ENCODE measurements around the gene DOK1.

Gene DOK1

DNA sequence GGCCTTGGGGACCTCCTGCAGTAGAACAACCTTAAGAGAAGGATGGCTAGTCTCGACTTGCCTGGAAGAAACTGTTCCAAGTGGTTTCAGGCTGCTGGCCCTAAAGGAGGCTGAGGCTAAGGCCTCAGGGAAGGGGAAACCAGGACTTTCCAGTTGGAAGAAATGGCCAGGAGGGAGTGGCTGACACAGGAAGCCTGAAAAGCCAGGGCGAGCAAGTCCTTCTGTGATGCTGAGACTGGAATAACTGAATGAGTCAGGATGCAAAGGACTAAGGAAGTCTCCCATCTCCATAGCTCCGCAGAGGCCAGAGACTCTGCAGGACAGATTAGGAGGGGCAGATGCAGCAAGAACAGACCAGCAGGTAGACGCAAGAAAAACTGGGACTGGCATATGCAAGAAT lies 17.4 kb upstream of the DOK1 start:
- Histone ChIP-seq H3K36me3 (ENCODE audit: control insufficient read depth, low read length) (peaks cover 12% of the 10 kb centered on the region), H3K27ac (ENCODE audit: low read depth, low read length) (no peak overlapping the region), H3K9me2 (replicated peaks; ENCODE audit: control insufficient read depth, low read length) (no peaks in the 10 kb centered on the region), H3F3A (ENCODE audit: control insufficient read depth, insufficient read depth) (peaks cover under 1% of the 10 kb centered on the region; the same call in 1 of the 2 replicates), H3K79me2 (ENCODE audit: control insufficient read depth, low read length) (no peaks in the 10 kb centered on the region), H3K4me1 (ENCODE audit: control insufficient read depth, low read length) (0 out of 2 replicates have a peak, but pooled peaks cover 3% of the 10 kb centered on the region), H3K4me2 (ENCODE audit: low read length) (no peak overlapping the region), H3K27me3 (ENCODE audit: control insufficient read depth, low read length) (peaks cover 25% of the 10 kb centered on the region), H4K20me1 (ENCODE audit: control insufficient read depth, insufficient read depth, low read depth, low read length) (no peaks in the 10 kb centered on the region), H3K9me3 (ENCODE audit: control insufficient read depth, insufficient read depth, low read length) (no peaks in the 10 kb centered on the region), H3K4me3 (ENCODE audit: low read length) (no peak overlapping the region)
- TF ChIP-seq CTCF (IDR thresholded peaks at IDR 0.05; ENCODE audit: low read depth, low read length, poor library complexity, severe bottlenecking): no peak
- no peak for TF ChIP-seq EZH2phosphoT487 (IDR thresholded peaks at IDR 0.05; ENCODE audit: borderline replicate concordance, low read length)

DNA sequence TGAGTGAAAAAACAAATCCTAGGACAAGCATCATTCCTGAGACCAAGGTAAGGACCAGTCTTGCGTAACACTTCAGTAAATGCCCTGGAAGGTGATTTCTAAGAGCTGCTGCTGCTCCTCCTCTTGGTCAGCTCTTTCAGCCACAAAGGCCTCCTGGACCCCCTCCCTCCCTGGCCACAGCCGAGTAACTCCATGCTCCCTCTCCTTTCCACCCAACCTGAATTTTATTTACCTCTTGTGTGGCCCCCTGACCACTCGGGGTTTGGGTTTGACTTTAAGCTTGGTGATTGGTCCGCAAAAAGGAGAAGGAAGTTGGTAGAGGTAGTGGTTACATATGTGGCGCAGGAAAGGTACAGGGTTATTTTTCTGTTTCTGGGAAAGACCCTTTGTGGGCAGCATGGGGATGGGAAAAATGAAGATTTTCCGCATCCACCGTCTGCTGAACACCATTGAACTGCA lies 15.6 kb upstream of the DOK1 start:
- 0 out of 2 replicates have a peak, but pooled peaks cover 3% of the 10 kb centered on the region for H3K4me1 ChIP-seq (ENCODE audit: control insufficient read depth, low read length)
- no peak overlapping the region for H3K27ac ChIP-seq (ENCODE audit: low read depth, low read length)
- no peaks in the 10 kb centered on the region for H3F3A ChIP-seq (ENCODE audit: control insufficient read depth, insufficient read depth)
- H4K20me1 ChIP-seq (ENCODE audit: control insufficient read depth, insufficient read depth, low read depth, low read length): no peaks in the 10 kb centered on the region
- no peaks in the 10 kb centered on the region for H3K79me2 ChIP-seq (ENCODE audit: control insufficient read depth, low read length)
- TF ChIP-seq EZH2phosphoT487 (IDR thresholded peaks at IDR 0.05; ENCODE audit: borderline replicate concordance, low read length) (no peak), CTCF (IDR thresholded peaks at IDR 0.05; ENCODE audit: low read depth, low read length, poor library complexity, severe bottlenecking) (no peak)
- H3K9me3 ChIP-seq (ENCODE audit: control insufficient read depth, insufficient read depth, low read length): no peaks in the 10 kb centered on the region
- H3K4me2 ChIP-seq (ENCODE audit: low read length): no peak overlapping the region
- H3K4me3 ChIP-seq (ENCODE audit: low read length): no peak overlapping the region
- H3K36me3 ChIP-seq (ENCODE audit: control insufficient read depth, low read length): no peaks in the 10 kb centered on the region; the same call in 1 of the 2 replicates
- H3K27me3 ChIP-seq (ENCODE audit: control insufficient read depth, low read length): peaks cover 25% of the 10 kb centered on the region
- H3K9me2 ChIP-seq (replicated peaks; ENCODE audit: control insufficient read depth, low read length): no peaks in the 10 kb centered on the region

DNA sequence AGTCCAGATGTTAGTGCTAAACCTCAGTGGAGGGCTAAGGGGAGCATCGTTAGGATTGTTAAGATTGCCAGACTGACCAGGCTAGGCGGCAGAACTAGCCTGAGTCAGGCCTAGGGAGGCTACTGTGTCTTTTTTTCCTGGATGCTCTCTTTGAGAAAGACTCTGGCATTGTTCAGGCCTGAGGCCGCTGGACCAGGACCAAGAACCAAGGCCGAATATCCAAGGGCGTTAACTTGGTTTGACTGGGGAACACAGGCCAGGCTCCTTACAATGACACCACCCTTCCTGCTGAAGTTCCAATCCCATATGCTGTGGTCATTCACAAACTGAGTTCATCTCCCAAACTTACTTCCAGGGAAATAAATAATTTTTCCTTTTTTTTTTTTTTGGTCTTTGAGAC lies 14.2 kb upstream of the DOK1 start:
- TF ChIP-seq EZH2phosphoT487 (IDR thresholded peaks at IDR 0.05; ENCODE audit: borderline replicate concordance, low read length): no peak
- no peak for TF ChIP-seq CTCF (IDR thresholded peaks at IDR 0.05; ENCODE audit: low read depth, low read length, poor library complexity, severe bottlenecking)
- no peaks in the 10 kb centered on the region for H3K36me3 ChIP-seq (ENCODE audit: control insufficient read depth, low read length)

More for the DNA sequence above, 14.2 kb upstream of the DOK1 start:
- H3K9me2 ChIP-seq (replicated peaks; ENCODE audit: control insufficient read depth, low read length): no peaks in the 10 kb centered on the region
- H3K79me2 ChIP-seq (ENCODE audit: control insufficient read depth, low read length): no peaks in the 10 kb centered on the region
- no peak overlapping the region for H3K4me3 ChIP-seq (ENCODE audit: low read length)
- no peak overlapping the region for H3K4me2 ChIP-seq (ENCODE audit: low read length)
- H3K4me1 ChIP-seq (ENCODE audit: control insufficient read depth, low read length): 0 out of 2 replicates have a peak, but pooled peaks cover 3% of the 10 kb centered on the region
- H3K27me3 ChIP-seq (ENCODE audit: control insufficient read depth, low read length): peaks cover 30% of the 10 kb centered on the region
- no peaks in the 10 kb centered on the region for H3F3A ChIP-seq (ENCODE audit: control insufficient read depth, insufficient read depth)
- H4K20me1 ChIP-seq (ENCODE audit: control insufficient read depth, insufficient read depth, low read depth, low read length): no peaks in the 10 kb centered on the region
- no peaks in the 10 kb centered on the region for H3K9me3 ChIP-seq (ENCODE audit: control insufficient read depth, insufficient read depth, low read length)
- H3K27ac ChIP-seq (ENCODE audit: low read depth, low read length): no peak overlapping the region
